Adrenal gland (tissue), 5 donors: ENCODE data around the gene DGKH.

Experiments used
- CTCF ChIP-seq, 6 experiments: fragments of 450-650 bp in 4 of 6; fragments of 200-600 bp in 2 of 6; sonication (generic) in 1 of 6; IDR thresholded peaks; 1 replicate in 5 of 6; 2 replicates in 1 of 6; pipeline versions ENCODE4 v1.5.1 to v1.8.0; 2016 to 2021; ENCODE audit warnings: antibody characterized with exemption in 6 of 6, mild to moderate bottlenecking in 2 of 6, moderate library complexity in 1 of 6
- POLR2A ChIP-seq, 2 donors: fragments of 450-650 bp; IDR thresholded peaks; one replicate each; pipeline ENCODE4 v1.6.1; 2017; ENCODE audit warnings: antibody characterized with exemption in 2 of 2, mild to moderate bottlenecking in 2 of 2, moderate library complexity in 1 of 2
- donor health status: DM: no; HTN: no; CAD: no.

GRCh38 chr13:42038661-42039456 lies 9.6 kb upstream of the DGKH start:
- TF ChIP-seq CTCF (IDR thresholded peaks at IDR 0.05) (no peak), POLR2A (IDR thresholded peaks at IDR 0.05) (no peak)
